Uterus (tissue), 4 donors: ENCODE results near the gene BDH1. TPM values are rescaled to one million over a fixed set of nuclear protein-coding genes. Genes with fewer than 3 reads are reported as not detected.

Experiments
- DNase-seq, 2 donors: peaks; one replicate each; pipeline ENCODE4 v3.0.0-alpha.2; 2019 to 2020
- H3K27ac ChIP-seq, 2 donors: fragments of 200-600 bp; sonication (generic); 1 replicate in 1 of 2; 2 replicates in 1 of 2; pipeline ENCODE4 v1.5.1; 2016 to 2018
- H3K27me3 ChIP-seq, 2 donors: fragments of 200-600 bp; sonication (generic); one replicate each; pipeline ENCODE4 v1.5.1; 2018 to 2019; ENCODE audit warnings: control low read depth in 1 of 2
- H3K36me3 ChIP-seq, 2 donors: fragments of 200-600 bp; sonication (generic); one replicate each; pipeline ENCODE4 v1.5.1; 2019; ENCODE audit warnings: control low read depth in 1 of 2
- H3K4me1 ChIP-seq, 2 donors: fragments of 200-600 bp; sonication (generic); one replicate each; pipeline ENCODE4 v1.5.1; 2018 to 2019; ENCODE audit warnings: control low read depth in 1 of 2
- H3K4me3 ChIP-seq, 2 donors: fragments of 200-600 bp; sonication (generic); 1 replicate in 1 of 2; 2 replicates in 1 of 2; pipeline ENCODE4 v1.5.1; 2018 to 2019; ENCODE audit warnings: mild to moderate bottlenecking in 1 of 2
- H3K9me3 ChIP-seq, 2 donors: fragments of 200-600 bp; sonication (generic); one replicate each; pipeline ENCODE4 v1.5.1; 2019; ENCODE audit warnings: control low read depth in 1 of 2
- POLR2A ChIP-seq, 2 donors: fragments of 450-650 bp; IDR thresholded peaks; one replicate each; pipeline ENCODE4 v1.6.1; 2016; ENCODE audit warnings: antibody characterized with exemption in 2 of 2, mild to moderate bottlenecking in 1 of 2, moderate library complexity in 1 of 2
- intact Hi-C: fragments of 100-400 bp; cut with DNase I; formaldehyde crosslinking; loops from one replicate; pipeline ENCODE4 v1.15.1; 2023; ENCODE audit warnings: low total_unique reads
- total RNA-seq, 4 donors: library from RNA; depleted of rRNA in 3 of 4; stranded (reverse); fragments of >200 nt in 3 of 4; gene quantifications; one replicate each; pipeline versions ENCODE4 v1.1.0 to v1.2.4, GENCODE V29; 2014 to 2023
- TF ChIP-seq, protein P1 (sequence below), 4 experiments: fragments of 200-600 bp in 2 of 4; fragments of 450-650 bp in 2 of 4; sonication (generic) in 2 of 4; IDR thresholded peaks; one replicate each; pipeline ENCODE4 v1.5.1; 2016 to 2019; ENCODE audit warnings: antibody characterized with exemption in 4 of 4, mild to moderate bottlenecking in 2 of 4, moderate library complexity in 1 of 4
- donor health status: DM: yes; HTN: yes; CAD: no.

BDH1 gene
- total RNA-seq, 4 donors from 2014 or later = 4.4 to 23.1 (median 8.6) TPM

- Histone ChIP-seq H3K36me3 (no peaks in the 10 kb centered on the region), H3K27ac (no peak overlapping the region), H3K4me1 (no peaks in the 10 kb centered on the region), H3K27me3 (no peaks in the 10 kb centered on the region), H3K4me3 (no peak overlapping the region), H3K9me3 (no peaks in the 10 kb centered on the region)
- DNase-seq = no peak
- no peak for TF ChIP-seq POLR2A (IDR thresholded peaks at IDR 0.05)
- TF ChIP-seq, protein P1, sequence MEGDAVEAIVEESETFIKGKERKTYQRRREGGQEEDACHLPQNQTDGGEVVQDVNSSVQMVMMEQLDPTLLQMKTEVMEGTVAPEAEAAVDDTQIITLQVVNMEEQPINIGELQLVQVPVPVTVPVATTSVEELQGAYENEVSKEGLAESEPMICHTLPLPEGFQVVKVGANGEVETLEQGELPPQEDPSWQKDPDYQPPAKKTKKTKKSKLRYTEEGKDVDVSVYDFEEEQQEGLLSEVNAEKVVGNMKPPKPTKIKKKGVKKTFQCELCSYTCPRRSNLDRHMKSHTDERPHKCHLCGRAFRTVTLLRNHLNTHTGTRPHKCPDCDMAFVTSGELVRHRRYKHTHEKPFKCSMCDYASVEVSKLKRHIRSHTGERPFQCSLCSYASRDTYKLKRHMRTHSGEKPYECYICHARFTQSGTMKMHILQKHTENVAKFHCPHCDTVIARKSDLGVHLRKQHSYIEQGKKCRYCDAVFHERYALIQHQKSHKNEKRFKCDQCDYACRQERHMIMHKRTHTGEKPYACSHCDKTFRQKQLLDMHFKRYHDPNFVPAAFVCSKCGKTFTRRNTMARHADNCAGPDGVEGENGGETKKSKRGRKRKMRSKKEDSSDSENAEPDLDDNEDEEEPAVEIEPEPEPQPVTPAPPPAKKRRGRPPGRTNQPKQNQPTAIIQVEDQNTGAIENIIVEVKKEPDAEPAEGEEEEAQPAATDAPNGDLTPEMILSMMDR (IDR thresholded peaks at IDR 0.05) = no peak
- intact Hi-C loops = no loop called here
Observed at GRCh38 chr3:197549261-197549885, 6.4 kb downstream of the BDH1 start.

- TF ChIP-seq POLR2A (IDR thresholded peaks at IDR 0.05) = no peak
- TF ChIP-seq, protein P1 (IDR thresholded peaks at IDR 0.05) = no peak
- Histone ChIP-seq H3K36me3 (no peaks in the 10 kb centered on the region), H3K4me1 (no peaks in the 10 kb centered on the region), H3K27me3 (no peaks in the 10 kb centered on the region), H3K27ac (no peak overlapping the region), H3K4me3 (no peak overlapping the region), H3K9me3 (no peaks in the 10 kb centered on the region)
- no peak for DNase-seq
- intact Hi-C loops = no loop called here
Observed at GRCh38 chr3:197547306-197548011, 8.3 kb downstream of the BDH1 start.

GRCh38 chr3:197546307-197547085 lies 9.3 kb downstream of the BDH1 start:
- no peaks in the 10 kb centered on the region for H3K9me3 ChIP-seq
- no peak for DNase-seq
- TF ChIP-seq, protein P1 (IDR thresholded peaks at IDR 0.05) = no peak
- no peak for TF ChIP-seq POLR2A (IDR thresholded peaks at IDR 0.05)
- no peak overlapping the region for H3K27ac ChIP-seq
- intact Hi-C loops = no loop called here
- no peaks in the 10 kb centered on the region for H3K4me1 ChIP-seq
- H3K36me3 ChIP-seq = no peaks in the 10 kb centered on the region
- H3K4me3 ChIP-seq = no peak overlapping the region
- H3K27me3 ChIP-seq = no peaks in the 10 kb centered on the region

DNA sequence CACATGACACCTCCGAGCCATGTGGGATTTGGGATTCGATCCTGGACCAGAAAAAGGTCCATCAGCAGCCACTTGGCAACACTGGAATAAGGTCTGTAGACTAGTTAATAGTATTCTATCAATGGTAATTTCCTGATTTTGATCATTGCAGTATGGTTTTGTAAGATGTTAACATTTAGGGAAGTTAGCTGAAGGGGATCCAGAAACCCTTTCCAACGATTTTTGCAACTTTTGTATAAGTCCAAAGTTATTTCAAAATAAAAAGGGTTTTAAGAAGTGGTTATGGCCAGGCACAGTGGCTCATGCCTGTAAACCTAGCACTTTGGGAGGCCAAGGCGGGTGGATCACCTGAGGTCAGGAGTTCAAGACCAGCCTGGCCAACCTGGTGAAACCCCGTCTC lies 10.2 kb downstream of the BDH1 start:
- Histone ChIP-seq H3K9me3 (no peaks in the 10 kb centered on the region), H3K4me1 (no peaks in the 10 kb centered on the region), H3K27ac (no peak overlapping the region), H3K4me3 (no peak overlapping the region), H3K27me3 (no peaks in the 10 kb centered on the region), H3K36me3 (no peaks in the 10 kb centered on the region)
- no peak for DNase-seq
- intact Hi-C loops = no loop called here
- TF ChIP-seq, protein P1 (IDR thresholded peaks at IDR 0.05) = no peak
- TF ChIP-seq POLR2A (IDR thresholded peaks at IDR 0.05) = no peak

GRCh38 chr3:197545101-197545500 lies 10.7 kb downstream of the BDH1 start:
- intact Hi-C loops = no loop called here
- no peak for TF ChIP-seq POLR2A (IDR thresholded peaks at IDR 0.05)
- TF ChIP-seq, protein P1 (IDR thresholded peaks at IDR 0.05) = no peak
- H3K4me1 ChIP-seq = no peaks in the 10 kb centered on the region

More at GRCh38 chr3:197545101-197545500, 10.7 kb downstream of the BDH1 start:
- Histone ChIP-seq H3K27ac (no peak overlapping the region), H3K9me3 (no peaks in the 10 kb centered on the region), H3K36me3 (no peaks in the 10 kb centered on the region), H3K27me3 (no peaks in the 10 kb centered on the region), H3K4me3 (no peak overlapping the region)
- DNase-seq = no peak
